Right renal cortex interstitium (tissue), 3 donors: Measurements from ENCODE around the gene ADARB2. TPM values are rescaled to one million over a fixed set of nuclear protein-coding genes. Genes with fewer than 3 reads are reported as not detected.
"Not testable (repeated sequence)": the region's sequence is repeated elsewhere in the genome, so short reads cannot be mapped to it uniquely, and the experiment has no call there.

Source experiments
- DNase-seq, 3 donors: peaks; one replicate each; pipeline ENCODE4 v3.0.0-alpha.2; 2013; ENCODE audit warnings: low read depth in 3 of 3, low spot score in 2 of 3
- polyA plus RNA-seq, 3 donors: library from polyadenylated mRNA; unstranded; fragments of 120-200 nt; gene quantifications; one replicate each; pipeline ENCODE4 v1.2.1, GENCODE V29; 2013; ENCODE audit not compliant: insufficient read length in 3 of 3

Gene ADARB2
- 1 to 10 TPM in 2 of 3 donors, under 1 TPM in 1; 0.87 to 1.4 (median 1.4) TPM for polyA plus RNA-seq

- DNase-seq, result peak; percentile 43 to 60 (median 54)
Measured at GRCh38 chr10:1737222-1738061, at the start of gene ADARB2. Gene ADARB2, minus strand, starts transcription at chr10:1737525.

GRCh38 chr10:1785835-1786234 lies 48.5 kb upstream of the ADARB2 start:
- no peak for DNase-seq

- DNase-seq, result no peak
Measured at GRCh38 chr10:1782841-1783240, 45.5 kb upstream of the ADARB2 start.

GRCh38 chr10:1779796-1780195 lies 42.5 kb upstream of the ADARB2 start:
- no peak for DNase-seq

DNA sequence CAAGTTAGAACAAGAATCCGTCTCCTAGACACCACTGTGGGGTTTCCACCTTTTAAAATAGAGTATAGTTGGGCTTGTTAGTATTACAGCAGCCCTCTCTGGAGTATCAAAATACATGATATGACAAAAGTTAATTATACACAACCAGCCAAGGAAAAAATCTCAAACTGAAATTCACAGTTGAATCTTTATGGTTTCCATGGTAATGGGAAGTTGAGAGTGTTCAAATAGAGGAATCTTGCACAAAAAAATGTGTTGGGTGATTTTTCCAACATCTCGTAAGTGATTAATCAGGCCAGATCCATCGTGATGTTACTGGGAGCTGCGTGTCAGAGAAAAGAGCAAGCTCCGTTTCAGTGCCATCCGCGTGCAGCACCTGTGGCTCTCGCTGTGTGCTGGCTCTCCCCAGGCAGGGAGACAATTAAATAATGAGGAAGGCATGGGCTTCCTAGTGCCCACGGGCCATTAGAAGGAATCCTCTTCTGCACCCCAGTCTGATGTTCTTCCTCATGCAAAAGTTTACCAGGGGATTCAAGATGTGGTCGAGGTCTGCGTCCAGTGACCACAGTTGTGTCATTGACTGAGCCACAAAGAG lies 41.1 kb upstream of the ADARB2 start:
- no peak for DNase-seq

- DNase-seq, result no peak
Measured at GRCh38 chr10:1776127-1776662, 38.9 kb upstream of the ADARB2 start.

DNA sequence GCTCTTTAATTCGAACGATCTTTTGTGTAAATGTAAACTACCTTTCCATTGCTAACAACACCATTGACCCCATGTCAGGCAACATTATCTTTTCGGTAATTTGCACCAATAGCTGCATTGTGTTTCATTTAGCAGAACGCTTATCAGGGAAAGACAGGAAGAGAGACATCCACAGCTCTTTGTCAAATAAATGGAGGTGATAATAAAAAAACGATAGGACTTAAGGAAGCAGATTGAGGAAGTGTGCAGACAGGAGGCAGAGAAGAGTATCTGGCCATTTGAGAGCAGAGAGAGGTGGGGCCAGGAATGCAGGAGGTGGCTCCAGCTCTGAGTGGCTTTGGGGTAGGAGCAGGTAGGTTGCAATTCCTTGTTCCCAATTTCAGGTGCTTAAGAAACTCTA lies 37.5 kb upstream of the ADARB2 start:
- DNase-seq, result no peak

- not testable (repeated sequence) for DNase-seq
Measured at GRCh38 chr10:1773204-1773603, 35.9 kb upstream of the ADARB2 start.

GRCh38 chr10:1766049-1766448 lies 28.7 kb upstream of the ADARB2 start:
- DNase-seq, result no peak

DNA sequence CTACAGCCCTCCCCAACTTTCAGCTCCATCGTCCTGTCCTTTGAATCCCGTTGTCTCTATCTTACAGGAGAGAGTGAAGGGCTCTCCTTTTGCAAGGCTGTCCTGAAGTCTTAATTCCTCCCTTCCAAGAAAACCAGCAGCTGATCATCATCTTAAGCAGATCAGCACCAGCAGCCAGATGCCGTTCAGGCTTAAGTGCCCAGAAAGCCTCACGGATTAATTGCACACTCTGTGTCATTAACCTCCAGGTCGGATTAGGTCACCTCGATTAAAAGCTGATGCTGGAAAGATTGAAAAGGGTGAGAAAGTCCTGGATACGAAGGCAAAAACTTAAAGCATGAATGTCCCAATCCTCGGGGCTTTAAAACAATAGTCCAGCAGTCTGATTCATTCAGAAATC lies 24.8 kb upstream of the ADARB2 start:
- DNase-seq, result no peak

GRCh38 chr10:1754506-1755153 lies 17.3 kb upstream of the ADARB2 start:
- no peak for DNase-seq

DNA sequence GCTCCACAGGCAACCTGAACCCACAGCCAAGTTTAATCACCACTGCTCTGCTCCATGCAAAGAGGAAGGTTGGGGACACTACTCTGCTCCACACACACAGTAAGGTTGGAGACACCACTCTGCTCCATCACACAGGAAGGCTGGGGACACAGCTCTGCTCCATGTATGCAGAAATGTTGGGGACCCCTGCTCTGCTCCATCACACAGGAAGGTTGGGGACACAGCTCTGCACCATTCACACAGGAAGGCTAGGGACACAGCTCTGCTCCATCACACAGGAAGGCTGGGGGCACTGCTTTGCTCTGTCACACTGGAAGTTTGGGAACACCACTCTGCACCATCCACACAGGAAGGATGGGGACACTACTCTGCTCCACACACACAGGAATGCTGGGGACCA lies 14.8 kb upstream of the ADARB2 start:
- DNase-seq, result no peak

GRCh38 chr10:1747590-1748157 lies 10.3 kb upstream of the ADARB2 start:
- DNase-seq, result no peak

- DNase-seq, result no peak
Measured at GRCh38 chr10:1746796-1747195, 9.5 kb upstream of the ADARB2 start.

GRCh38 chr10:1745780-1746456 lies 8.6 kb upstream of the ADARB2 start:
- no peak for DNase-seq

- DNase-seq, result no peak
Measured at GRCh38 chr10:1744524-1744923, 7.2 kb upstream of the ADARB2 start.

GRCh38 chr10:1743141-1743540 lies 5.8 kb upstream of the ADARB2 start:
- DNase-seq, result no peak

DNA sequence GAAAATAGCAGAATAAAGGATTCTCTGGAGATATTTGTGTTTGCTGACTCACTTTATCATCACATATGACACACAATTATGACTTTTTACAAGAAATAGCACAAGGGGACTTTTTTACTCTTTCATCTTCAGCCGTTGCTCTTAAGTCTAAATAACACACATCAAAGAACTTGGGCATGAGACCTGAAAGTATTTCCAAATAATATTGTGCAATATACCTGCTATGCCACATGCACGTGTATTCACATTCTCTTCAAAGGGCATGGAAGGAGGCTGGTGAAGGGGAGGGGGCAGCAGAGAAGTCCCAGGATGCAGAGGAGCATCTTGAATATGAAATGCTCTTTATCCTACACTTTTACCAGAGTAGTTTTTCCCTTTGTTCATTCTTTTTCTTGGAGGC lies 4.1 kb upstream of the ADARB2 start:
- no peak for DNase-seq

- DNase-seq, result no peak
Measured at GRCh38 chr10:1739751-1740150, 2.4 kb upstream of the ADARB2 start.

DNA sequence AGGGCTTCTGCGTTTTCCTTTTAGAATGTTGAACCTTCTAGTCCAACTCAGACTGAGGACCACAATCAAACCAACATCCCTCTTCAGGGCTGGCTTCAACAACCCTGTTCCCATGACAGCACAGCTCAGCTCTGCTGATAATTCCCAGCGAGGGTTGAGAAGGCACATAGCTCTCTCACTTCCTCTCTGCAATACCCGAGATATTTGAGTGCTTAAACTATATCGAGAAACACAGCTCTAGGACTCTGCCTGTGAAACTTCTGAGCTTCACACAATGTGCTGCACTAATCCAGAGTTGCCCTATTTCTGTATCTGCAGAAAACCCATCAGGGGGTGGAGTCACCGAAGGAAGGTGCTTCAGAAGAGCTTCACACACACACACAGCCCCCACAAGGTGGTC lies 1.6 kb upstream of the ADARB2 start:
- DNase-seq, result no peak

DNA sequence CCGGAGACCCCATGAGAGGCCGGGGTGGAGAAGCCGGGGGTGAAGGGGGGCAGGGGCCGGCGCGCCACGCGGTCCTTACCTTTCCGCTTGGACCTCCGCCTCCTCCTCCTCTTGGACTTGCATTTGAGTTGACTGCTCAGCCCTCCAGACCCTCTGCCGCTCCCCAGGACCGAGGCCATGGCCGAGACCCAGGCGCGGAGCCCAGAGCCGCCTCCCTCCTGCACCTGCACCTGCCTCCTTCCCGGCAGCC lies 428 bp downstream of the ADARB2 start:
- no peak for DNase-seq
